ENCODE results near the gene AMOTL1.

DNA sequence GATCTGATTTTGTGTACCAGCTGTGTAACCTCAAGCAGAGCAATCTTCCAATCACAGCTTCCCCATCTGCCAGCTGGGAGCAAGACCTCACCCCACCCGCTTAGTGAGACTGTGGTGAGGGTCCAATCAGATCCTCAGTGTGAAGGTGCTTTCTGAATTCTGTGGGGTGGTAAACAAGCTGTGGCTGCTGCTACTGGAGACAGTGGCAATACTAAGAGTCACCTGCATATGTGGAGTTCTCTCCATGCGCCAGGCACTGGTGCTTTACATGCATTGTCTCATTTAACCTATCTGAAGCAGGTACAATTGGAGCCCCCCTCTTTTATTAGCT is 154.8 kb downstream of the AMOTL1 start:
- TF ChIP-seq CTCF (IDR thresholded peaks at IDR 0.05) (no peak), MAX (IDR thresholded peaks at IDR 0.05; ENCODE audit: low read depth) (no peak), POLR2AphosphoS5 (IDR thresholded peaks at IDR 0.05; ENCODE audit: low read depth, low read length) (no peak), EP300 (IDR thresholded peaks at IDR 0.05; ENCODE audit: borderline replicate concordance in 1 of 2, low read depth in 1 of 2, low read length in 1 of 2) (no peak), IRF3 (IDR thresholded peaks at IDR 0.05; ENCODE audit: low read depth, low read length) (no peak)
- TF ChIP-seq, protein P1, sequence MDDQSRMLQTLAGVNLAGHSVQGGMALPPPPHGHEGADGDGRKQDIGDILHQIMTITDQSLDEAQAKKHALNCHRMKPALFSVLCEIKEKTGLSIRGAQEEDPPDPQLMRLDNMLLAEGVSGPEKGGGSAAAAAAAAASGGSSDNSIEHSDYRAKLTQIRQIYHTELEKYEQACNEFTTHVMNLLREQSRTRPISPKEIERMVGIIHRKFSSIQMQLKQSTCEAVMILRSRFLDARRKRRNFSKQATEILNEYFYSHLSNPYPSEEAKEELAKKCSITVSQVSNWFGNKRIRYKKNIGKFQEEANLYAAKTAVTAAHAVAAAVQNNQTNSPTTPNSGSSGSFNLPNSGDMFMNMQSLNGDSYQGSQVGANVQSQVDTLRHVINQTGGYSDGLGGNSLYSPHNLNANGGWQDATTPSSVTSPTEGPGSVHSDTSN (IDR thresholded peaks at IDR 0.05), result no peak
